ENCODE results near the gene GDF15.
"Not testable (repeated sequence)": the region's sequence is repeated elsewhere in the genome, so short reads cannot be mapped to it uniquely, and the experiment has no call there.

GDF15 gene

DNA sequence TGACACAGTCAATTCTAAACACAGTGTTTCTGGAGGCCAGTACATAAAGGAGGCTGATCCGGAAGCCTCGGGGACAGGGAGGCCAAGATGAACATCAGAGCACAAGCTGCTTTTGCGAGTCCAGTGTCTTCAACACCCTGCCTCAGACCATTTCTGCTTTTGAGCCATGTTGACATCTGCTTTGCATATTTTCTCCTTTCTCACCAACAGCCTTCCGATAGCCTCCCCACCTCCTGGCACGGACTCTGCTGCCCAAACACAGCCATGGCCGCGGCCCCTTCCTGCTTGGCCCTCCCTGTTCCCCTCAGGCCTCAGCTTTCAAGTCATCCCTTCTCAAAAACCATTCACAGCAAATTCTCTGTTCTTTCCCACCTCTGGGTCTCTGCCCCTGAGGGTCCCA, 7.9 kb downstream of the GDF15 start:
- no peak for DNase-seq (ENCODE audit: low read depth)
- no peak overlapping the region for H3K4me3 ChIP-seq (ENCODE audit: low read length)
- TF ChIP-seq, protein P1, sequence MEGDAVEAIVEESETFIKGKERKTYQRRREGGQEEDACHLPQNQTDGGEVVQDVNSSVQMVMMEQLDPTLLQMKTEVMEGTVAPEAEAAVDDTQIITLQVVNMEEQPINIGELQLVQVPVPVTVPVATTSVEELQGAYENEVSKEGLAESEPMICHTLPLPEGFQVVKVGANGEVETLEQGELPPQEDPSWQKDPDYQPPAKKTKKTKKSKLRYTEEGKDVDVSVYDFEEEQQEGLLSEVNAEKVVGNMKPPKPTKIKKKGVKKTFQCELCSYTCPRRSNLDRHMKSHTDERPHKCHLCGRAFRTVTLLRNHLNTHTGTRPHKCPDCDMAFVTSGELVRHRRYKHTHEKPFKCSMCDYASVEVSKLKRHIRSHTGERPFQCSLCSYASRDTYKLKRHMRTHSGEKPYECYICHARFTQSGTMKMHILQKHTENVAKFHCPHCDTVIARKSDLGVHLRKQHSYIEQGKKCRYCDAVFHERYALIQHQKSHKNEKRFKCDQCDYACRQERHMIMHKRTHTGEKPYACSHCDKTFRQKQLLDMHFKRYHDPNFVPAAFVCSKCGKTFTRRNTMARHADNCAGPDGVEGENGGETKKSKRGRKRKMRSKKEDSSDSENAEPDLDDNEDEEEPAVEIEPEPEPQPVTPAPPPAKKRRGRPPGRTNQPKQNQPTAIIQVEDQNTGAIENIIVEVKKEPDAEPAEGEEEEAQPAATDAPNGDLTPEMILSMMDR (conservative IDR thresholded peaks at IDR 0.05; ENCODE audit: low read depth, low read length) = no peak

GRCh38 chr19:18396471-18397241, 10.7 kb downstream of the GDF15 start:
- TF ChIP-seq, protein P1 (conservative IDR thresholded peaks at IDR 0.05; ENCODE audit: low read depth, low read length) = no peak
- H3K4me3 ChIP-seq (ENCODE audit: low read length) = no peak overlapping the region
- no peak for DNase-seq (ENCODE audit: low read depth)

GRCh38 chr19:18397242-18398202, 11.6 kb downstream of the GDF15 start, which contains the start of gene LRRC25:
Gene LRRC25 (minus strand): TSS chr19:18397622. CDS start chr19:18396963, 659 bp downstream.
- peak within 1 kb of the TSS; percentile 25 for H3K4me3 ChIP-seq (ENCODE audit: low read length)
- no peak for DNase-seq (ENCODE audit: low read depth)
- TF ChIP-seq, protein P1 (conservative IDR thresholded peaks at IDR 0.05; ENCODE audit: low read depth, low read length) = no peak

GRCh38 chr19:18399008-18399407, 13.1 kb downstream of the GDF15 start:
- TF ChIP-seq, protein P1 (conservative IDR thresholded peaks at IDR 0.05; ENCODE audit: low read depth, low read length) = no peak
- no peak overlapping the region for H3K4me3 ChIP-seq (ENCODE audit: low read length)
- no peak for DNase-seq (ENCODE audit: low read depth)

DNA sequence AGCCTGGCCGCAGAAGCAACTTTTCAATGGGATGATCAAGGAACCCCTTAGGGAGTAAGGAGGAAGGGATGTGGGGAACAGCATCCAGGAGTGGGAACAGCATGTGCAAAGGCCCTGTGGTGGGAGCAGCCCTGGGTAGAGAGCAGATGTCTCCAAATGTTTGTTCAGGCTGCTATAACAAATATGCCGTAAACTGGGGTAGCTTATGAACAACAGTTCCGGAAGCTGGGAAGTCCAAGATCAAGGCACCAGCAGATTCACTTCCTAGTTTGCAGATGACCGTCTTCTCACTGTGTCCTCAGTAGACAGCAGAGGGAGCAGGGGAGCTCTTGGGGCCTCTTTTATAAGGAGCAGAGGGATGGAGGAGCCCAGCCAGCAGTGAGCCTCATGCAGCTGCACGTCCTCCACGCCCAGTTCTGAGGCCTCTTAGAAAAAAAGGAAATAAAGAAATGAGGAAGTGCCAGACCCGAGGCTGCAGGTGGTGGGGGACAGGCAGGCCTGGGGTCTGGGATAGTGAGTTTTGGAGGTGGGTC, 15.7 kb downstream of the GDF15 start:
- TF ChIP-seq, protein P1 (conservative IDR thresholded peaks at IDR 0.05; ENCODE audit: low read depth, low read length) = peak; percentile 43
- no peak overlapping the region for H3K4me3 ChIP-seq (ENCODE audit: low read length)
- DNase-seq (ENCODE audit: low read depth) = no peak

DNA sequence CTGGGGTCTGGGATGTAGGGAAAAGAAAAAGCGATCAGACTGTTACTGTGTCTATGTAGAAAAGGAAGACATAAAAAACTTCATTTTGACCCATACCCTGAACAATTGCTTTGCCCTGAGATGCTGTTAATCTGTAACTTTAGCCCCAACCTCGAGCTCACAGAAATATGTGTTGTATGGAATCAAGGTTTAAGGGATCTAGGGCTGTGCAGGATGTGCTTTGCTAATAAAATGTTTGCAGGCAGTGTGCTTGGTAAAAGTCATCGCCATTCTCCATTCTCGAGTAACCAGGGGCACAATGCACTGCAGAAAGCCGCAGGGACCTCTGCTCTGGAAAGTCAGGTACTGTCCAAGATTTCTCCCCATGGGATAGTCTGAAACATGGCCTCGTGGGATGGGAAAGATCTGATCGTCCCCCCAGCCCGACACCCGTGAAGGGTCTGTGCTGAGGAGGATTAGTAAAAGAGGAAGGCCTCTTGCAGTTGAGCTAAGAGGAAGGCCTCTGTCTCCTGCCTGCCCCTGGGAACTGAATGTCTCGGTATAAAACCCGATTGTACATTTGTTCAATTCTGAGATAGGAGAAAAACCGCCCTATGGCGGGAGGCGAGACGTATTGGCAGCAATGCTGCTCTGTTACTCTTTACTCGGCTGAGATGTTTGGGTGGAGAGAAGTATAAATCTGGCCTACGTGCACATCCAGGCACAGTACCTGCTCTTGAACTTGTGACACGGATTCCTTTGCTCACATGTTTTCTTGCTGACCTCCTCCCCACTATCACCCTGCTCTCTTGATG, 16.7 kb downstream of the GDF15 start:
- not testable (repeated sequence) for DNase-seq (ENCODE audit: low read depth); H3K4me3 ChIP-seq (ENCODE audit: low read length)

GRCh38 chr19:18405754-18406153, 19.8 kb downstream of the GDF15 start:
- H3K4me3 ChIP-seq (ENCODE audit: low read length); DNase-seq (ENCODE audit: low read depth): not testable (repeated sequence)
